T-cell (primary cell): Measurements from ENCODE around the gene DEF6. TPM values are rescaled to one million over a fixed set of nuclear protein-coding genes. Genes with fewer than 3 reads are reported as not detected.

Experiments used
- ATAC-seq, 4 experiments: fragments of 200-7000 bp in 3 of 4; fragments of 150-1000 bp in 1 of 4; cut with Tn5 transposase; replicated peaks in 1 of 4; 1 replicate in 3 of 4; 2 replicates in 1 of 4; pipeline ENCODE4 v1.10.0; 2021; ENCODE audit warnings: moderate library complexity in 3 of 4, mild to moderate bottlenecking in 2 of 4, moderate number of reproducible peaks in 1 of 4
- CTCF ChIA-PET, 2 donors: fragments of 300-600 bp; sonication (Branson Sonifier 250); formaldehyde crosslinking; loops; one replicate each; lab custom pipeline; 2022; ENCODE audit warnings: antibody characterized with exemption in 2 of 2; lab: Charles Lee
- POLR2A ChIA-PET, 2 donors: fragments of 300-600 bp; sonication (Branson Sonifier 250); formaldehyde crosslinking; loops; one replicate each; lab custom pipeline; 2022; ENCODE audit warnings: antibody characterized with exemption in 2 of 2; lab: Charles Lee
- DNase-seq, 35 experiments: peaks; one replicate each; pipeline versions ENCODE4 v3.0.0 to v3.0.0-alpha.2; 2013 to 2023
- H3K27ac ChIP-seq: one replicate; pipeline ENCODE4 v1.5.1; 2013; ENCODE audit warnings: low read length
- H3K27me3 ChIP-seq, 2 experiments: replicated peaks in 1 of 2; 1 replicate in 1 of 2; 2 replicates in 1 of 2; pipeline versions ENCODE4 v1.6.1 to v1.7.0; 2013; ENCODE audit warnings: low read length in 1 of 2, mixed read lengths in 1 of 2; ENCODE audit not compliant: control insufficient read depth in 2 of 2, insufficient read depth in 2 of 2; ENCODE audit errors: extremely low read depth in 1 of 2
- H3K36me3 ChIP-seq, 2 donors: 1 replicate in 1 of 2; 2 replicates in 1 of 2; pipeline versions ENCODE4 v1.6.1 to v1.7.0; 2013; ENCODE audit warnings: low read length in 1 of 2; ENCODE audit not compliant: control insufficient read depth in 2 of 2, insufficient read depth in 1 of 2; ENCODE audit errors: extremely low read depth in 1 of 2
- H3K4me1 ChIP-seq, 2 experiments: 1 replicate in 1 of 2; 2 replicates in 1 of 2; pipeline versions ENCODE4 v1.6.1 to v1.7.0; 2013; ENCODE audit warnings: low read length in 2 of 2, mixed read lengths in 1 of 2; ENCODE audit not compliant: insufficient read depth in 2 of 2, control insufficient read depth in 1 of 2; ENCODE audit errors: extremely low read depth in 1 of 2
- H3K4me3 ChIP-seq, 2 donors: 1 replicate in 1 of 2; 2 replicates in 1 of 2; pipeline versions ENCODE4 v1.5.1 to v1.7.0; 2013; ENCODE audit warnings: mild to moderate bottlenecking in 2 of 2, low read length in 1 of 2, moderate library complexity in 1 of 2; ENCODE audit not compliant: control insufficient read depth in 1 of 2; ENCODE audit errors: extremely low read depth in 1 of 2
- H3K9me3 ChIP-seq: 2 replicates; pipeline ENCODE4 v1.7.0; 2013
- H3K27ac Mint-ChIP-seq, 2 donors: one replicate each; pipeline ENCODE4 v1.8.0; 2020 to 2021; ENCODE audit warnings: mild to moderate bottlenecking in 2 of 2, mixed read lengths in 2 of 2
- H3K27me3 Mint-ChIP-seq, 2 donors: one replicate each; pipeline ENCODE4 v1.8.0; 2021 to 2022; ENCODE audit warnings: mixed read lengths in 2 of 2
- H3K36me3 Mint-ChIP-seq: one replicate; pipeline ENCODE4 v1.8.0; 2021; ENCODE audit warnings: mixed read lengths
- H3K4me1 Mint-ChIP-seq, 3 donors: one replicate each; pipeline ENCODE4 v1.8.0; 2020 to 2022; ENCODE audit warnings: mixed read lengths in 3 of 3, mild to moderate bottlenecking in 1 of 3
- H3K4me3 Mint-ChIP-seq, 3 donors: one replicate each; pipeline ENCODE4 v1.8.0; 2020 to 2022; ENCODE audit warnings: mild to moderate bottlenecking in 3 of 3, mixed read lengths in 3 of 3, moderate library complexity in 3 of 3
- H3K9me3 Mint-ChIP-seq, 3 donors: one replicate each; pipeline ENCODE4 v1.8.0; 2020 to 2022; ENCODE audit warnings: mixed read lengths in 3 of 3
- WGBS: methylation state at CpG from one replicate; pipeline ENCODE4 v1.1.5; 2013; ENCODE audit warnings: missing lambda C conversion rate; ENCODE audit not compliant: insufficient coverage; 5-methylcytosine and 5-hydroxymethylcytosine counted together
- total RNA-seq, 35 experiments: library from RNA in 6 of 35; stranded (reverse) in 6 of 35; fragments of 120-200 nt in 1 of 35; gene quantifications; one replicate each; pipeline versions ENCODE4 v1.2.1 to v1.2.4 and lab custom pipeline; 2013 to 2026

Gene DEF6
- total RNA-seq, 5 donors from 2014 or later (not counting 1 experiment from before 2014, with no cell fraction given), result 221 to 311 (median 298) TPM

GRCh38 chr6:35309611-35310264, 12.1 kb downstream of the DEF6 start:
- WGBS, result 87% methylated on average over 7 of the region's 9 CpGs
- DNase-seq, result no peak
- no peak for ATAC-seq
- peaks cover 4 to 72% of the 10 kb centered on the region in 2 donors for H3K36me3 ChIP-seq
- H3K27me3 Mint-ChIP-seq, result no peaks in the 10 kb centered on the region
- H3K4me1 Mint-ChIP-seq, result peaks cover 82 to 91% (median 84%) of the 10 kb centered on the region in 3 donors
- peak overlapping the region; percentile 99 for H3K27ac Mint-ChIP-seq
- ChIA-PET POLR2A (interaction anchor here in 1 of 2 donors (0.6 kb wide), 2 partner anchors 399 to 1230 kb away, joined by 3 to 8 read pairs; no protein-coding TSS in a partner anchor), CTCF (interaction anchor here (1.1 to 2.3 kb wide), 4 partner anchors 9 to 18 kb away, joined by 4 to 9 read pairs (median 6); partner anchors contain the start of gene DEF6 (in 1 of the 2))
- H3K36me3 Mint-ChIP-seq, result peaks cover 59% of the 10 kb centered on the region
- H3K4me3 ChIP-seq, result no peak overlapping the region
- H3K4me1 ChIP-seq, result peaks cover 61 to 70% of the 10 kb centered on the region in 2 experiments
- no peaks in the 10 kb centered on the region for H3K9me3 ChIP-seq
- H3K9me3 Mint-ChIP-seq, result no peaks in the 10 kb centered on the region
- peak overlapping the region; percentile 70 to 78 (median 71) for H3K4me3 Mint-ChIP-seq
- no peaks in the 10 kb centered on the region for H3K27me3 ChIP-seq
- H3K27ac ChIP-seq, result peak overlapping the region; percentile 88

GRCh38 chr6:35310265-35310831, 12.7 kb downstream of the DEF6 start:
- DNase-seq, result peak in 5 of 35 experiments; percentile 14 to 50 (median 31)
- H3K27ac ChIP-seq, result peak overlapping the region; percentile 88
- CTCF ChIA-PET, result interaction anchor here (1.1 to 2.3 kb wide), 4 partner anchors 9 to 17 kb away, joined by 4 to 9 read pairs (median 6); partner anchors contain the start of gene DEF6 (in 1 of the 2)
- Mint-ChIP-seq H3K27ac (peak overlapping the region; percentile 99), H3K27me3 (no peaks in the 10 kb centered on the region), H3K4me1 (peaks cover 89 to 93% (median 89%) of the 10 kb centered on the region in 3 donors), H3K36me3 (peaks cover 64% of the 10 kb centered on the region), H3K9me3 (no peaks in the 10 kb centered on the region), H3K4me3 (peak overlapping the region; percentile 70 to 78 (median 71))
- peaks cover 4 to 74% of the 10 kb centered on the region in 2 donors for H3K36me3 ChIP-seq
- H3K4me3 ChIP-seq, result peak overlapping the region in 1 of 2 donors; percentile 41
- H3K27me3 ChIP-seq, result no peaks in the 10 kb centered on the region
- 29% methylated on average over 6 of the region's 6 CpGs for WGBS
- peak in 3 of 4 experiments; percentile 32 to 46 (median 38) for ATAC-seq
- POLR2A ChIA-PET, result interaction anchor here in 1 of 2 donors (0.5 to 0.6 kb wide), 3 partner anchors 15 to 1229 kb away, joined by 3 to 8 read pairs (median 4); no protein-coding TSS in a partner anchor
- no peaks in the 10 kb centered on the region for H3K9me3 ChIP-seq
- peaks cover 65 to 67% of the 10 kb centered on the region in 2 experiments for H3K4me1 ChIP-seq

- Histone ChIP-seq H3K27ac (peak overlapping the region; percentile 88), H3K36me3 (peaks cover 4 to 75% of the 10 kb centered on the region in 2 donors), H3K9me3 (no peaks in the 10 kb centered on the region), H3K4me1 (peaks cover 65% of the 10 kb centered on the region in 2 experiments), H3K4me3 (peak overlapping the region; percentile 41 to 53), H3K27me3 (no peaks in the 10 kb centered on the region)
- Mint-ChIP-seq H3K4me1 (peaks cover 93 to 95% (median 93%) of the 10 kb centered on the region in 3 donors), H3K9me3 (no peaks in the 10 kb centered on the region), H3K27ac (peak overlapping the region; percentile 99), H3K4me3 (peak overlapping the region; percentile 70 to 79 (median 78)), H3K27me3 (no peaks in the 10 kb centered on the region), H3K36me3 (peaks cover 68% of the 10 kb centered on the region)
- CTCF ChIA-PET, result interaction anchor here in 1 of 2 donors (0.6 to 2.3 kb wide), 8 partner anchors 9 to 138 kb away, joined by 3 to 9 read pairs (median 4); partner anchors contain the start of gene DEF6
- ATAC-seq (peak; percentile 77 to 91 (median 88)), DNase-seq (peak in 34 of 35 experiments; percentile 43 to 80 (median 61))
- POLR2A ChIA-PET, result interaction anchor here in 1 of 2 donors (0.7 to 1.4 kb wide), 2 partner anchors 9 to 646 kb away, joined by 3 read pairs; no protein-coding TSS in a partner anchor
- 0% methylated on average over 1 of the region's 6 CpGs for WGBS
Measured at GRCh38 chr6:35311390-35312075, 13.9 kb downstream of the DEF6 start.

- Histone ChIP-seq H3K27ac (peak overlapping the region; percentile 88), H3K4me1 (peaks cover 60 to 65% of the 10 kb centered on the region in 2 experiments), H3K9me3 (no peaks in the 10 kb centered on the region), H3K36me3 (peaks cover 4 to 75% of the 10 kb centered on the region in 2 donors), H3K4me3 (peak overlapping the region; percentile 41 to 53), H3K27me3 (no peaks in the 10 kb centered on the region)
- ChIA-PET POLR2A (interaction anchor here in 1 of 2 donors (0.7 to 1.4 kb wide), 3 partner anchors 10 to 646 kb away, joined by 3 to 11 read pairs (median 3); no protein-coding TSS in a partner anchor), CTCF (interaction anchor here in 1 of 2 donors (0.6 to 1.4 kb wide), 5 partner anchors 9 to 137 kb away, joined by 3 to 5 read pairs (median 3); no protein-coding TSS in a partner anchor)
- 81% methylated on average over 18 of the region's 19 CpGs for WGBS
- H3K4me1 Mint-ChIP-seq, result peaks cover 92 to 95% (median 93%) of the 10 kb centered on the region in 3 donors
- no peaks in the 10 kb centered on the region for H3K9me3 Mint-ChIP-seq
- H3K27me3 Mint-ChIP-seq, result no peaks in the 10 kb centered on the region
- H3K36me3 Mint-ChIP-seq, result peaks cover 68% of the 10 kb centered on the region
- ATAC-seq (peak in 3 of 4 experiments; percentile 3 to 7 (median 3)), DNase-seq (peak in 1 of 35 experiments; percentile 25)
- peak overlapping the region; percentile 99 for H3K27ac Mint-ChIP-seq
- peak overlapping the region; percentile 70 to 79 (median 78) for H3K4me3 Mint-ChIP-seq
Measured at GRCh38 chr6:35312076-35312800, 14.6 kb downstream of the DEF6 start.

- ChIA-PET POLR2A (interaction anchor here in 1 of 2 donors (0.7 to 1.4 kb wide), 2 partner anchors 10 to 59 kb away, joined by 3 to 11 read pairs; no protein-coding TSS in a partner anchor), CTCF (interaction anchor here in 1 of 2 donors (0.6 kb wide), 1 partner anchor 13 kb away, joined by 7 read pairs; no protein-coding TSS in a partner anchor)
- Mint-ChIP-seq H3K4me3 (peak overlapping the region; percentile 63 to 78 (median 70)), H3K4me1 (peaks cover 89 to 93% (median 90%) of the 10 kb centered on the region in 3 donors), H3K27ac (peak overlapping the region; percentile 99), H3K9me3 (no peaks in the 10 kb centered on the region), H3K27me3 (no peaks in the 10 kb centered on the region), H3K36me3 (peaks cover 72% of the 10 kb centered on the region)
- no peak for DNase-seq
- Histone ChIP-seq H3K27ac (peak overlapping the region; percentile 88), H3K4me3 (no peak overlapping the region), H3K4me1 (peaks cover 59 to 60% of the 10 kb centered on the region in 2 experiments), H3K9me3 (no peaks in the 10 kb centered on the region), H3K27me3 (no peaks in the 10 kb centered on the region), H3K36me3 (peaks cover 4 to 75% of the 10 kb centered on the region in 2 donors)
- WGBS, result no CpG with 5 or more reads among the region's 2 CpGs
- ATAC-seq, result no peak
Measured at GRCh38 chr6:35312807-35313206, 15.2 kb downstream of the DEF6 start.
